Measurements from ENCODE around the gene SLIT3.

The SLIT3 gene

GRCh38 chr5:169097374-169098326 is 203.3 kb downstream of the SLIT3 start:
- Mint-ChIP-seq H3K4me1 (peaks cover 20% of the 10 kb centered on the region), H3K4me3 (no peak overlapping the region), H3K27me3 (ENCODE audit: low read depth) (peaks cover 3% of the 10 kb centered on the region), H3K36me3 (ENCODE audit: low read depth) (peaks cover 8% of the 10 kb centered on the region), H3K9me3 (no peaks in the 10 kb centered on the region), H3K27ac (peak overlapping the region; percentile 0 to 25 (median 2))
- TF ChIP-seq CTCF (IDR thresholded peaks at IDR 0.05; ENCODE audit: unreplicated experiment in 3 of 3), result no peak

GRCh38 chr5:169095976-169096375 is 205.0 kb downstream of the SLIT3 start:
- no peak overlapping the region for H3K4me3 Mint-ChIP-seq
- no peak for TF ChIP-seq CTCF (IDR thresholded peaks at IDR 0.05; ENCODE audit: unreplicated experiment in 3 of 3)
- peaks cover 25% of the 10 kb centered on the region for H3K4me1 Mint-ChIP-seq
- H3K36me3 Mint-ChIP-seq (ENCODE audit: low read depth), result peaks cover 9% of the 10 kb centered on the region
- peak overlapping the region; percentile 7 to 38 (median 29) for H3K27ac Mint-ChIP-seq
- H3K9me3 Mint-ChIP-seq, result peaks cover 4% of the 10 kb centered on the region
- no peaks in the 10 kb centered on the region for H3K27me3 Mint-ChIP-seq (ENCODE audit: low read depth)

- no peak overlapping the region for H3K4me3 Mint-ChIP-seq
- H3K4me1 Mint-ChIP-seq, result peaks cover 25% of the 10 kb centered on the region
- H3K27me3 Mint-ChIP-seq (ENCODE audit: low read depth), result no peaks in the 10 kb centered on the region
- H3K36me3 Mint-ChIP-seq (ENCODE audit: low read depth), result peaks cover 14% of the 10 kb centered on the region
- peak overlapping the region in 1 of 3 experiments; percentile 7 for H3K27ac Mint-ChIP-seq
- no peak for TF ChIP-seq CTCF (IDR thresholded peaks at IDR 0.05; ENCODE audit: unreplicated experiment in 3 of 3)
- H3K9me3 Mint-ChIP-seq, result peaks cover 8% of the 10 kb centered on the region
These were observed 205.5 kb downstream of the SLIT3 start for GRCh38 chr5:169095410-169095960.

- Mint-ChIP-seq H3K36me3 (ENCODE audit: low read depth) (peaks cover 20% of the 10 kb centered on the region), H3K9me3 (peaks cover 14% of the 10 kb centered on the region), H3K4me1 (peaks cover 25% of the 10 kb centered on the region), H3K27ac (no peak overlapping the region), H3K4me3 (no peak overlapping the region), H3K27me3 (ENCODE audit: low read depth) (peaks cover 4% of the 10 kb centered on the region)
- no peak for TF ChIP-seq CTCF (IDR thresholded peaks at IDR 0.05; ENCODE audit: unreplicated experiment in 3 of 3)
These were observed 206.1 kb downstream of the SLIT3 start for GRCh38 chr5:169094586-169095409.

- H3K4me1 Mint-ChIP-seq, result peaks cover 25% of the 10 kb centered on the region
- peaks cover 4% of the 10 kb centered on the region for H3K27me3 Mint-ChIP-seq (ENCODE audit: low read depth)
- TF ChIP-seq CTCF (IDR thresholded peaks at IDR 0.05; ENCODE audit: unreplicated experiment in 3 of 3), result no peak
These were observed 209.5 kb downstream of the SLIT3 start for GRCh38 chr5:169091396-169091980.

More at GRCh38 chr5:169091396-169091980, 209.5 kb downstream of the SLIT3 start:
- peak overlapping the region; percentile 77 to 90 (median 88) for H3K27ac Mint-ChIP-seq
- H3K36me3 Mint-ChIP-seq (ENCODE audit: low read depth), result peaks cover 22% of the 10 kb centered on the region
- H3K9me3 Mint-ChIP-seq, result peaks cover 15% of the 10 kb centered on the region
- H3K4me3 Mint-ChIP-seq, result no peak overlapping the region

Measured in nephron (organoid).